Activated CD4-positive, alpha-beta T cell treated with anti-CD3 and anti-CD28 coated beads, Interleukin-10, Interleukin-2, amounts not matched to agents 100 ng/mL and 50 ng/mL, durations not matched to agents 16 hours and 8 hours (primary cell): ENCODE measurements around the gene ZNF3.
"Not testable (repeated sequence)": the region's sequence is repeated elsewhere in the genome, so short reads cannot be mapped to it uniquely, and the experiment has no call there.

Experiments used
- DNase-seq: peaks from one replicate; pipeline ENCODE4 v3.0.0-alpha.2; 2020

ZNF3 gene

DNA sequence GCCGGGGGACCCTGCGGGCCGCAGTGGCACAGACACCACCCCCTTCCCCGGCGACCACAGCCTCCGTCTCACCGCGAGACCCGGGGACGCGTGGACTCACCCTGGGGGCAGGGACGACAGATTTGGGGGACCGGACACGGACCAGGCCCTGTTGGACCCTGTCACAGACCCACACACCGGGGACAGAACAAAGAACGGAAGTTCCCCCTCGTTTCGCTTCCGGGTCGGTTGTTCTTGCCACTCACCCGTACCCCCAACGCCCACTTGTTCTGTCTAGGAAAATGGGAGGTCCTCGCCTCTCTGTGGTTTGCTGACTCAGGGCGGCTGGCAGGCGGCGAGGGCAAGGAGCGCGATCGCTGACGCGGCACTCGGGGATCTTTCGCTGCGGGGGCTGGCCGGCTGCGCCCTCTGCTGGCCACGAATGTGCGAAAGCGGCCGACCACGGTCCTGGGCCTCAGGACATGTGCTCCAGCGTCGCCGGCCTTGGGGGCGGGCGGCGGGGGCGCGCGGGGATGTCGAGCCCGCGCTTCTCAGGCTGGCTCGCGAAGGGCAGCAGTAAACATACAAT lies at the start of gene ZNF3:
Gene ZNF3, minus strand, starts transcription at position 189 of the 568 bp plus-strand sequence. CDS start 4,366 bp downstream, outside the sequence.
- DNase-seq = peak; percentile 99

DNA sequence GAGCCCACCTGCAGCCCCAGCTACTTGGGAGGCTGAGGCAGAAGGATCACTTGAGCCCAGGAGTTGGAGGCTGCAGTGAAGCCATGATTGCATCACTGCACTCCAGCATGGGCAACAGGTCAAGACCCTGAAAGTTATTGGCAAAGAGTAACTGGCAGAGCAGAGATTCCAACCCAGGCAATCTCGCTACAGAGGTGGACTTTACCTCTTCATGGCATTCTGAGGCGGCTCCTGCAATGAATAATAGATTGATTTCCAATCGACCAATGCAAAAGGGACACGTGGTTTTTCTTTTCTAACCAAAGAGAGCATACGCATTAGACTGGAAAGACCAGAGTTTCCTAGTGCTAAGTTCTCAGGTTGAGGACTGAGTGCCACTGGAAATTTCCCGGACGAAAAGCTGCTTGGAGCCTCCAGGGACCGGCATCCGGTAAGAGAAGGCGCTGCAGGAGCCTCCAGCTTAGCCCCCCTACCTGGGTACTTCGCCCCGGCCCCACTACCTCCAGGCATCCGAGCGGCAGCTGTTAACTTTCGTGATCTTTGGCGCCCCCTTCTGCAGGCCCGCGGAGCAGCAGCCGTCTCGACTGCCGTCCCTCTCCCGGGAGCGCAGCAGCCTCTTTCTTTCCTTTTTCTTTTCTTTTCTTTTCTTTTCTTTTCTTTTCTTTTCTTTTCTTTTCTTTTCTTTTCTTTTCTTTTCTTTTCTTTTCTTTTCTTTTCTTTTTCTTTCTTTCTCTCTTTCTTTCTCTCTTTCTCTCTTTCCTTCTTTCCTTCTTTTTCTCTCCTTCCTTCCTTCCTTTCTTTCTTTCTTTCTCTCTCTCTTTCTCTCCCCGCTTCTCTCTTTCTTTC lies 49.3 kb upstream of the ZNF3 start:
- DNase-seq = peak; percentile 82

DNA sequence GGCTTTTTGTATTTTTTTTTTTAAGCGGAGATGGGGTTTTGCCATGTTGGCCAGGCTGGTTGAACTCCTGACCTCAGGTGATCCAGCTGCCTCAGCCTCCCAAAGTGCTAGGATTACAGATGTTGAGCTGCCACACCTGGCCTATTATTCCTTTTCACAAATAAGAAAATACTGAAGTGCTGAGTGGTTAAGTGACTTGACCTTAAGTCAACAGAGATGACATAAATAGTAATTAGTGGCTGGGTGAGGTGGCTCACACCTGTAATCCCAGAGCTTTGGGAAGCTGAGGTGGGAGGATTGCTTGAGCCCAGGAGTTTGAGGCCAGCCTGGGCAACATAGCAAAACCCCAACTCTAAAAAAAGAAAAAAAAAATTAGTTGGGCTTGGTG lies 48.7 kb upstream of the ZNF3 start:
- not testable (repeated sequence) for DNase-seq

DNA sequence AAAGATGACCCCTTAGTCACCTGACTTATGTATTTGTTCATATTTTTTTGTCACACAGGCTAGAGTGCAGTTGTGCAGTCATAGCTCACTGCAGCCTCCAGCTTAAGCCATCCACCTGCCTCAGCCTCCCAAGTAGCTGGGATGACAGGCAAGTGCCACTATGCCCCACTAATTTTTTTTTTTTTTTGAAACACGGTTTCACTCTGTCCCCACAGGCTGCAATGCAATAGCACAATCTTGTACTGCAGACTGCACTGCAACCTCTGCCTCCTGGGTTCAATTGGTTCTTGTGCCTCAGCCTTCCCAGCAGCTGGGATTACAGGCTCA lies 47.1 kb upstream of the ZNF3 start:
- DNase-seq = no peak

DNA sequence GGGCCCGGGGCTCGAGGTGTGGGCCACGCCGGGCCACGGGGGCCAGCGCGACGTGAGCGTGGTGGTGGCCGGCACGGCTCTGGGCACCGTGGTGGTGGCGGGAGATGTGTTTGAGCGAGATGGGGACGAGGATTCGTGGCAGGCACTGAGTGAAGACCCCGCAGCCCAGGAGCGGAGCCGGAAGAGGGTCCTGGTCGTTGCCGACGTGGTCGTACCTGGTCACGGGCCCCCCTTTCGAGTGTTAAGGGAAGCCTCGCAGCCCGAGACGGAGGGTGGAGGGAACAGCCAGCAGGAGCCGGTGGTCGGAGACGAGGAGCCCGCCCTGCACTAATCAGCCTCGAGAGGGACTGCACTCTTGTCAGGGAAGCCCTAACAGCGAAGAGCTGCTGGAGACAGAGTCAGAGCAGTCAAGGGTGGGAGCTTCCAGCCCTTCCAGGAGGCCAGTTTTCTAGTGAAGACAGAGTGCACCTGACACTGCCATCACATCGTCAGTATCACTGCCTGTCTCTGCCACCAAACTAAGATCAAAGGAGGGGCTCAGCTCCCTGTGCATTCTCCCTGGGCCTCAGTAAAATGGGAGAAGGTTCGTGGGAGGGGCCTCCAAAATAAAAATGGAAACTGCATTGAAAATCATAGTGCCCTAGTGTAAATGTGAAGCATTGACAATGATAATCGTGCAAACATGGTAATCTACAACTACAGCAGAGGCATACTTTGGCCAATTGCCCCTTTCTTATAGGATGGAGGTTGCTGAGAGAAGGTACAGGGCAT lies 46.5 kb upstream of the ZNF3 start:
- no peak for DNase-seq

DNA sequence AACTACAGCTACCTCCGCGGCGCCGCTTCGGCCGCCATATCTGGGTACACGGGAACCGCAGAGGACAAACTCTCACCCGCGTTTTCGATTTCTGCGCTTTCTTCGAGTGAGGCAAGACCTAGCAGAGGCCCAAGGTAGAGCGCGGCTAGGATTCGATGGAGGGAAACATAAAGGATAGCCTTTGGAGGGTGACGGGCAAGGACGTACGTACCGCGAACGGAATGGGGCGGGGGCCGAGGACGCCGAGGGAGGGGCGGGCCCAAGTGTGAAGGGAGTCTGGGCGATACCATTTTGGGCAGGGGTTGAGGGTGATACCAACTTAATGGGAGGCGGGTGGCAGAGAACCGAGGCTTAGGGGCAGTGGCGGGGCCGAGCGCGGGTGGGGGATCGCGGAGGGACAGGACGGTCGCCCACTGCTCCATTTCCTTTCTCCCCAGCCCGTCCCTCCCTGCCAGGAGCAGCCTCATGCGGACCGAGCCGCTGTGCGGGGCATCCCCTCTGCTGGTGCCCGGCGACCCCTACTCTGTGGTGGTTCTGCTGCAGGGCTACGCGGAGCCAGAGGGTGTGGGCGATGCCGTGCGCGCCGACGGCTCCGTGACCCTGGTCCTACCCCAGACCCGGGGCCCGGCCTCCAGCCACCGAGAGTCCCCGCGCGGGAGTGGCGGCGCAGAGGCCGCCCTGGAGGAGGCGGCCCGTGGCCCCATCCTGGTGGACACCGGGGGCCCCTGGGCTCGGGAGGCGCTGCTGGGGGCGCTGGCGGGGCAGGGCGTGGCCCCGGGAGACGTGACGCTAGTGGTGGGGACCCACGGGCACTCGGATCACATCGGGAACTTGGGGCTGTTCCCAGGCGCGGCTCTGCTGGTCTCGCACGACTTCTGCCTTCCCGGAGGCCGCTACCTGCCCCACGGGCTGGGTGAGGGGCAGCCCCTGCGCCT lies 45.7 kb upstream of the ZNF3 start, which contains the start of gene MBLAC1:
Gene MBLAC1, plus strand, starts transcription at position 37 of the 935 bp plus-strand sequence. Its CDS starts 429 bp downstream, at position 466.
- DNase-seq = peak; percentile 93

DNA sequence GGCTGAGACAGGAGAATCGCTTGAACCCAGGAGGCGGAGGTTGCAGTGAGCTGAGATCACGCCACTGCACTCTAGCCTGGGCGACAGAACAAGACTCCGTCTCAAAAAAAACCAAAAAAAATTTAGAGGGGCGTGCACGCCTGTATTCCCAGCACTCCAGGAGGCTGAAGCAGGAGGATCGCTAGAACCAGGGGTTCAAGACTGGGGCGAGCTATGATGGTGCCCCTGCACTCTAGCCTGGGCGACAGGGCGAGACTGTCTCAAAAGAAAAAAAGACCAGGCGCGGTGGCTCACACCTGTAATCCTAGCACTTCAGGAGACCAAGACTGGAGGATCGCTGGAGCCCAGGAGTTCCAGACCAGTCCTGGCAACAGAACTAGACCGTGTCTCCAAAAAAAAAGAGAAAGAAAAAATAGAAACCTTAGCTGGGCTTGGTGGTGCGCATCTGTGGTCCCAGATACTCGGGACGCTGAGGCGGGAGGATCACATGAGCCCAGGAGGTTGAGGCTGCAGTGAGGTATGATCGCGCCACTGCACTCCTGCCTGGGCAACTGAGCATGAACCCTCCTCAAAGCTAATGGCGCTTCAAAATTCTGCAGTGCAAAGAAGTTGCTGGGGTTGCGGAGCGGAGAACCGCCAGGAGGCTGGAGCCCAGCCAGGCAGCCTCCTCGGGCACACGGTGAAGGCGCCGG lies 44.9 kb upstream of the ZNF3 start:
- no peak for DNase-seq

DNA sequence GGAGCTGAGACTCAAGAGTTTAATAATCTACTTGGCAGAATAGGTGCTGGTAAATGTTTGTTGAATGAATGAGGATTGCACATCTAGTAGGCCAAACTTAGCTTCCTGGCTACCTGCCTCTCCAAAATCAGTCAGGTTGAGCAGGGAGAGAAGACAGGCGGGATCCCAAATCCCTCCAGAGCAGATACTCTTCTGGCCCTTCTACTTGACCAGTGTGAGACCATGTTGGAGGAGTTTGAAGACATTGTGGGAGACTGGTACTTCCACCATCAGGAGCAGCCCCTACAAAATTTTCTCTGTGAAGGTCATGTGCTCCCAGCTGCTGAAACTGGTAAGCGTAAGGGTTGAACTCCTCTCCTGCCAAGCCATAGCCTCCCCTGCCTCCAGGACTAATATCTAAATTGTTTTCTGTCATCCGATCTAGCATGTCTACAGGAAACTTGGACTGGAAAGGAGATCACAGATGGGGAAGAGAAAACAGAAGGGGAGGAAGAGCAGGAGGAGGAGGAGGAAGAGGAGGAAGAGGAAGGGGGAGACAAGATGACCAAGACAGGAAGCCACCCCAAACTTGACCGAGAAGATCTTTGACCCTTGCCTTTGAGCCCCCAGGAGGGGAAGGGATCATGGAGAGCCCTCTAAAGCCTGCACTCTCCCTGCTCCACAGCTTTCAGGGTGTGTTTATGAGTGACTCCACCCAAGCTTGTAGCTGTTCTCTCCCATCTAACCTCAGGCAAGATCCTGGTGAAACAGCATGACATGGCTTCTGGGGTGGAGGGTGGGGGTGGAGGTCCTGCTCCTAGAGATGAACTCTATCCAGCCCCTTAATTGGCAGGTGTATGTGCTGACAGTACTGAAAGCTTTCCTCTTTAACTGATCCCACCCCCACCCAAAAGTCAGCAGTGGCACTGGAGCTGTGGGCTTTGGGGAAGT lies 43.0 kb upstream of the ZNF3 start:
- DNase-seq = no peak

DNA sequence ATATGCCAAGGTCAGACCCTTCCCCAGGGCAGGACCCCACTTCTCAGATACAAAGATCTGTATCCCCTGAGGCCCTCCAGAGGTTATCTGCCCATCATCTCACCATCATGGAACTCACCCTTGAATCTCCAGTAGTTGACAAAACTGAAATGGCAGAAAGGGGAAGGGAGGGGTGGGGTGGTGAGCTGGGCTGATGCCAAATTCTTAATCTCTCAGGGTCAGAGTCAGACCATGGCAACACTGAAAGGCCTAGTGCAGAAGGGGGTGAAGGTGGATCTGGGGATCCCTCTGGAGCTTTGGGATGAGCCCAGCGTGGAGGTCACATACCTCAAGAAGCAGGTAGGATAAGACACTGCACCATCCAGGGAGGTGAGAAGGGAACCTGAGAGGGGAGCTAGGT lies 41.0 kb upstream of the ZNF3 start:
- no peak for DNase-seq

DNA sequence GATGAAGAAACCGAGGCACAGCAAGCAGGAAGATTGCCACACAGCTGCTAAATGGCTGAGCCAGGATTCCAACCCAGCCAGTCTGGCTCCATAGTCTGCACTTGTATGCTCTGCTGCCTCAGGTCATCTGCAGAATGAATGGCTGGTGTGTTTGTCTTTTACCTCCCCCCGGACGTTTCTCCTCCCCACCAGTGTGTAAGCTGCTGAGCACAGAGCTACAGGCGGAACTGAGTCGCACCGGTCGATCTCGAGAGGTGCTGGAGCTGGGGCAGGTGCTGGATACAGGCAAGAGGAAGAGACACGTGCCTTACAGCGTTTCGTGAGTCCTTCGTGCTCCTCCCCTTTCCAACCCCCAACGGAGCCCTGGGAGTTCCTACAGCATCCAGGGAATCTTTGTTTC lies 40.5 kb upstream of the ZNF3 start:
- no peak for DNase-seq

DNA sequence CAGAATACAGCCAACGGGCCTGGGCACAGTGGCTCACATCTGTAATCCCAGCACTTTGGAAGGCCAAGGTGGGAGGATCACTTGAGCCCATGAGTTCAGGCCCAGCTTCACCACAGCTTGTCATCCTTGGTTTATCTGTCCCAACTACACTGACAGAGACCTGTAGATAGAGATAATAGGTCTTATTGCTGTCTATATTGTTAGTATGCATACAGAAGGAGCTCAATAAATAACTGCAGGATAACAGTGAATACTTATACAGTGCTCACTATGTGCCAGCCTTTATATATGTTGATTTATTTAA lies 39.2 kb upstream of the ZNF3 start:
- no peak for DNase-seq

DNA sequence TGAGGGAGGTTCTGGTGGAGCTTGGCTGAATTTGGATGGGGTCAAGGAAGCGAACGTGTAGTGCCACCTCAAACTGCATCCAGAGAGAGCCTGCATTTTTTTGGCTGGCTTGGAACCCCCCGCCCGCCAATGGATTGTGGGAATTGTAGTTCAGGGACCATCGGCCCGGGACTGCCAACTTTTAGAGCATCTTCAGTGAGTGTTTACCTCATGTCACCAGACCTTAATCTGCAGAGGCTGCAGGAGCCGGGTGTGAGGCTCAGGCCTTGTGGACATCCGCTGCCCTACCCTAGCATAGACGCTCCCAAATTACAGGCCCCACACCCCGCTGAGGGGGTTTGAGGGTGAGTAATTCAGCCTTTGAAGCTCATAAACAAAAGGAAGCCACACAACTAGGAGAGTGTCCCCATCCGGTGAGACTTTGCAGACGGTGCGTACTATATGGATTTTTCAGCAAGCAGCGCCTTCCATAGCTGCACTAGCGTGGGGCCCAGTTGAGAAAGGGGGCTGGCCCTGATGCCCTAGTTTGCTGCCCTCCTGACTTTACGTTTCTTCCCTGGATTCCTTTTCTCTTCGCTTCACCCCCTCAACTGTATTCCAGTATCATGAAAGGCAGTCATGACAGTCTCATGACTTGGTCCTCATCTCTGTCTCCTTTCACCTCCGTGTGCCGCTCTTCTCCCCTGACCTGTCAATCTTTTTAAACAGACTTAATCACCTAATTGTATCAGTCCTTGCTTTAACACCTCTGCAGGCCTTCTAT lies 38.6 kb upstream of the ZNF3 start:
- peak; percentile 79 for DNase-seq

DNA sequence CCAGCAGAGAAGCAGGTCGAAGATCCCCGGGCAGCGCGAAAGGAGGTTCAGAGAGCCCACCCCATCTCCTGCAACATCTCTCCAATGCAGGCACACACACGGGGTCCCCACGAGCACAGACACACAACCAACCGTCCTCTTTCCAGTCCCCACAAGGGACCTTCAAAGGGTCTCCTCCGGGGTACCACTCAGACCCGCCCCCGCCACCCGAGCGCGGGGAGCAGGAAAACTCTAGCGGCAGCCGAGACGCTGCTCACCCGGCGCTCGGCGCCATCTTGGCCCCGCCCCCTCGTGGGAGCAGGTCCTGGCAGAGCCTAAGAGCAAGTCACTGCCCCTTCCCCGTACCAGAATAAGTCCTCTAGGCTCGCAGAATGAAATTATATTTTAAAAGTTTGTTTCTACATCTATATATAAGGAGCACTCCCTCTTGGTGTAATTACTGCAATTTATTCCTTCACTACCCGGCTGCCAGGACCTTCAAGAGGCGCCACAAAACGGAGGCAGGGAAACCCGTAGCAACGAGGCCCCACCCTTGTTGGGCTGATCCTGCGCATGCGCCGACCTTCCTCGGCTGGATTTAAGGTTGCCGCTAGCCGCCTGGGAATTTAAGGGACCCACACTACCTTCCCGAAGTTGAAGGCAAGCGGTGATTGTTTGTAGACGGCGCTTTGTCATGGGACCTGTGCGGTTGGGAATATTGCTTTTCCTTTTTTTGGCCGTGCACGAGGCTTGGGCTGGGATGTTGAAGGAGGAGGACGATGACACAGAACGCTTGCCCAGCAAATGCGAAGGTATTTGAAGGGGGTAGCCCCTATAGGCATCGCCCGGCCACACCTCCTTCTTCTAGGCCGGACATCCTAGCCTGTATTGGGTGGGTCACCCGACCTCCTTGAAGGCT lies 37.8 kb upstream of the ZNF3 start, which contains the start of the genes CNPY4 and TAF6:
Gene CNPY4, plus strand, starts transcription at position 563 of the 898 bp plus-strand sequence. Its CDS starts 111 bp downstream, at position 674.
Gene TAF6, minus strand, starts transcription at position 287 of the 898 bp plus-strand sequence. CDS start 5,149 bp downstream, outside the sequence.
- peak; percentile 96 for DNase-seq

DNA sequence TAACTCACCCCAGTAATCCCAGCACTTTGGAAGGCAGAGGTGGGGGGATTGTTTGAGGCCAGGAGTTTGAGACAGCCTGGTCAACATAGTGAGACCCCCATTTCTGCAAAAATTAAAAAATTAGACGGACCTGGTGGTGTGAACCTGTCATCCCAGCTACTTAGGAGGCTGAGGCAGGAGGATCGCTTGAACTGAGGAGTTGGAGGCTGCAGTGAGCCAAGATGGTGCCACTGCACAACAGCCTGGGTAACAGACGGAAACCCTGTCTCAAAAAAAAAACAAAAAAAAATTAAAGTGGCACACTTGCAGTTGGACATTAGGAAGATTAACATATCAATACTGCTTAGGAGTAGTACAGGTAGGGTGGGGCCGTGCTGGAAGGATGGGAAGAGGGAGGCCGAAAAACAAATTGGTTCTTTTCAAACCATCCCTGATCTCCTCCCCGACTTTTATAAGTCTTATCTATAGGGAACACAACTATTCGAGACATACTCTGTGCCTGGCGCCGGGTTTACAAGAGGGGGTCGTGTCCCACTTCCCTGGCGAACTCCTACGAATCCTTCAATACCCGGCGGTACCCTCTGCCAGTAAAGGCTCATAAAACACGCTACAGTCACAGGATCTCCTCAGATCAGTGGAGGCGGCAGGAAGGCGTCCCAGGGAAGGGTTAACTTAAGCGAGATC lies 37.0 kb upstream of the ZNF3 start:
- no peak for DNase-seq

DNA sequence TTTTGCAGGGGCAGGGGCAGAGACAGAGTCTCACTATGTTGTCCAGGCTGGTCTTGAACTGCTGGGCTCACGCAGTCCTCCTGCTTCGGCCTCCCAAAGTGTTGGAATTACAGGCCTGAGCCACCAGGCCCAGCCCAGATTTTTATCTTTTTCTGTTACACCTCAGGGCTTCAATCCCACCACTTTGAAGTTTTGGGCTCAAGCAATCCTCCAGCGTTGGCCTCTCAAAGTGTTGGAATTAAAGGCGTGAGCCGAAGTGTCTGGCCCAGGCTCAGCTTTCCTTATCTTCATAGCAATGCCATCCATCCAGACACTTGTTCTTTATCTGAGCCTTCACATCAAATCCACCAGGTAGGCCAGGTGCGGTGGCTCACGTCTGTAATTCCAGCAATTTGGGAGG lies 33.5 kb upstream of the ZNF3 start:
- no peak for DNase-seq

DNA sequence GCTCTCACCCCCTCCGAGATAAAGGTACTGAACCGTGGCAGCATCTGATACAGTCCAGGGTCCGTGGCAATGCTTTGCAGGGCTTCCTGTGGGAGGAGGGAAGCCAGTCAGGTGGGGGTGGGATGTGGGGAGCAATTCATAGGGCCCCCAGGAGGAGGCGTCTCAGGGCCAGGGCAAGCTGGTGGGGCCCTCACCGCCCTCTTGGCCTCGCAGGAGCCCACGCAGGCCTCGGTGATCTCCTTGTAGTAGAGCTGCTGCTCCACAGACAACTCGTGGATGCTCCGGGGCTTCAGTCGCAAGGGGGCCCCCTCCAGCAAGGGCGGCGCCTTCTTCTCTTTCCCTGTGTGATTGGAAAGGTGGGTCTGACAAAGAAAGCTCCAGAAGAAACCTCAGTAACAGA lies 30.4 kb upstream of the ZNF3 start:
- no peak for DNase-seq

DNA sequence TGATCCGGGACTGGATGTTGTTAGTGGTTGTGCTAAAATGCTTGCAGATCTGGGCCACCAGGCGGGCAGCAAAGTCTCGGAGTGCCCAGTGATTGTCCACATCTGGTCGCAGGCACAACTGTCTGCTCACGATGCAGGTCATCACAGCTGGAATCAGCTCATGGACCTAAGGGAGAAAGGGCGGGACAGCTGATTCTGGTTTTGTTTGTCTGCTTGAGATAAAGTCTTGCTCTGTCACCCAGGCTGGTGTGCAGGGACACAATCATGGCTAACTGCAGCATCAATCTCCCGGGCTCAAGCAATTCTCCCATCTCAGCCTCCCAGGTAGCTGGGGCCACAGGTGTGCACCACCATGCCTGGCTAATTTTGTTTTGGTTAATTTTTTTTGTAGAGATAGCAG lies 29.6 kb upstream of the ZNF3 start:
- no peak for DNase-seq

DNA sequence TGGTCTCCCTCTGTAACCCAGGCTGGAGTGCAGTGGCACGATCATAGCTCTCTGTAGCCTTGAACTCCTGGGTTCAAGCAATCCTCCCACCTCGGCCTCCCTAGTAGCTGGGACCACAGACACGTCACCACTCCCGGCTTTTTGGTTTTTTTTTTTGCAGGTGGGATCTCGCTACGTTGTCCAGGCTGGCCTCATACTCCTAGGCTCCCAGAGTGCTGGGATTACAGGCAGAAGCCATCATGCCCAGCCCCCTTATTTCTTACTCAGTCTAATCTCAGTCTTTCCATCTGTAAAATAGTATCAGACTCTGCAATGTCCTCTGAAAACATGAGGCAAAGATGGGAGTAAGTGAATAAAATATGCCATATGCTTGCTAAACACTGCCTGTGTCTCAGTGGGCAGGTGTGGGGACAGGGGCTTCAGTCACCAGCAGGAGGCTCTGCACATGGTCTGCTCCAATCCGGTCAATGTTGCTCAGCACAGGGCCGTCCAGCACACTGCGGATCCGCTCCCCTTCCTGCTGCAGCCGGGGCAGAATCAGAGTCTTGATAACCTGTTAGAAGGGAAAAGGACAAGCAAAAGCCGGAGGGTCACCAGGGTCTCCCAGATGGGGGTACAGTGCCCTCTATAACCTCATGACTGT lies 28.1 kb upstream of the ZNF3 start:
- DNase-seq = no peak
